CD4-positive, alpha-beta T cell (primary cell): Measurements from ENCODE around the gene HINT2. TPM values are rescaled to one million over a fixed set of nuclear protein-coding genes. Genes with fewer than 3 reads are reported as not detected.

ENCODE experiments used
- ATAC-seq: fragments of 200-7000 bp; cut with Tn5 transposase; one replicate; pipeline ENCODE4 v1.10.0; 2022; ENCODE audit warnings: mild to moderate bottlenecking; ENCODE audit not compliant: poor library complexity
- CTCF ChIA-PET: fragments of 350-600 bp; sonication (Branson Sonifier 250); formaldehyde crosslinking; loops from one replicate; lab custom pipeline; 2021; ENCODE audit warnings: antibody characterized with exemption, inconsistent platforms; lab: Charles Lee
- POLR2A ChIA-PET: fragments of 350-600 bp; sonication (Branson Sonifier 250); formaldehyde crosslinking; loops from one replicate; lab custom pipeline; 2021; ENCODE audit warnings: antibody characterized with exemption, inconsistent platforms; lab: Charles Lee
- DNase-seq, 14 experiments: peaks; one replicate each; pipeline ENCODE4 v3.0.0-alpha.2; 2013 to 2020; ENCODE audit warnings: mixed read lengths in 2 of 14
- H3K27ac ChIP-seq, 2 donors: one replicate each; pipeline versions ENCODE4 v1.5.1 to v1.7.0; 2013; ENCODE audit warnings: low read length in 2 of 2, low read depth in 1 of 2, mild to moderate bottlenecking in 1 of 2
- H3K27me3 ChIP-seq, 2 experiments: 1 replicate in 1 of 2; 2 replicates in 1 of 2; pipeline versions ENCODE4 v1.6.1 to v1.7.0; 2013; ENCODE audit warnings: low read length in 2 of 2, control low read depth in 1 of 2, mild to moderate bottlenecking in 1 of 2, moderate library complexity in 1 of 2; ENCODE audit not compliant: insufficient read depth in 2 of 2, control insufficient read depth in 1 of 2
- H3K36me3 ChIP-seq: one replicate; pipeline ENCODE4 v1.6.1; 2013; ENCODE audit warnings: low read length, control low read depth; ENCODE audit not compliant: insufficient read depth
- H3K4me1 ChIP-seq: one replicate; pipeline ENCODE4 v1.6.1; 2013; ENCODE audit warnings: low read length, control low read depth; ENCODE audit not compliant: insufficient read depth
- H3K4me3 ChIP-seq: one replicate; pipeline ENCODE4 v1.5.1; 2013; ENCODE audit warnings: mild to moderate bottlenecking, low read length, moderate library complexity
- H3K9me3 ChIP-seq, 2 experiments: 1 replicate in 1 of 2; 2 replicates in 1 of 2; pipeline versions ENCODE4 v1.6.1 to v1.7.0; 2013; ENCODE audit warnings: low read length in 2 of 2, mild to moderate bottlenecking in 2 of 2, control low read depth in 1 of 2, moderate library complexity in 1 of 2; ENCODE audit not compliant: control insufficient read depth in 1 of 2, insufficient read depth in 1 of 2
- H3K27ac Mint-ChIP-seq: one replicate; pipeline ENCODE4 v1.8.0; 2020; ENCODE audit warnings: mixed read lengths
- H3K27me3 Mint-ChIP-seq: one replicate; pipeline ENCODE4 v1.8.0; 2021; ENCODE audit warnings: mixed read lengths
- H3K36me3 Mint-ChIP-seq: one replicate; pipeline ENCODE4 v1.8.0; 2021; ENCODE audit warnings: low read depth, mixed read lengths
- H3K4me1 Mint-ChIP-seq: one replicate; pipeline ENCODE4 v1.8.0; 2021; ENCODE audit warnings: low read depth, mixed read lengths
- H3K4me3 Mint-ChIP-seq: one replicate; pipeline ENCODE4 v1.8.0; 2020; ENCODE audit warnings: mild to moderate bottlenecking, mixed read lengths
- H3K9me3 Mint-ChIP-seq: one replicate; pipeline ENCODE4 v1.8.0; 2020; ENCODE audit warnings: mixed read lengths
- CTCF ChIP-seq: fragments of 200-600 bp; IDR thresholded peaks from one replicate; pipeline ENCODE4 v1.8.0; 2022; ENCODE audit warnings: antibody characterized with exemption, mild to moderate bottlenecking
- intact Hi-C, 2 experiments: fragments of 100-400 bp; cut with DNase I in 1 of 2; cut with micrococcal nuclease in 1 of 2; formaldehyde crosslinking; loops; one replicate each; pipeline versions ENCODE4 v1.15.1 to v1.9.0; 2023 to 2025; cut with DNase I, micrococcal nuclease
- total RNA-seq, 174 experiments: library from RNA in 2 of 174; stranded (reverse) in 2 of 174; gene quantifications; one replicate each; pipeline ENCODE4 v1.2.3 and lab custom pipeline; 2021 to 2026

Gene HINT2
- total RNA-seq, 2 experiments from 2014 or later: 10.9 to 12.6 TPM

GRCh38 chr9:35800530-35800929 is 14.3 kb downstream of the HINT2 start:
- H3K27ac ChIP-seq: no peak overlapping the region
- no peak overlapping the region for H3K4me3 ChIP-seq
- H3K4me3 Mint-ChIP-seq: no peak overlapping the region
- H3K27me3 ChIP-seq: no peaks in the 10 kb centered on the region
- DNase-seq: no peak
- H3K4me1 Mint-ChIP-seq: no peaks in the 10 kb centered on the region
- H3K27ac Mint-ChIP-seq: no peak overlapping the region
- H3K36me3 Mint-ChIP-seq: peaks cover 54% of the 10 kb centered on the region
- intact Hi-C loops: no loop called here
- no peaks in the 10 kb centered on the region for H3K9me3 Mint-ChIP-seq
- no peaks in the 10 kb centered on the region for H3K4me1 ChIP-seq
- ChIA-PET POLR2A (no interaction called here), CTCF (no interaction called here)
- peaks cover 35% of the 10 kb centered on the region for H3K36me3 ChIP-seq
- ATAC-seq: no peak
- H3K27me3 Mint-ChIP-seq: no peaks in the 10 kb centered on the region
- TF ChIP-seq CTCF: no peak
- H3K9me3 ChIP-seq: no peaks in the 10 kb centered on the region

GRCh38 chr9:35798658-35799374 is 16.0 kb downstream of the HINT2 start:
- no peak overlapping the region for H3K27ac Mint-ChIP-seq
- H3K27me3 Mint-ChIP-seq: no peaks in the 10 kb centered on the region
- Histone ChIP-seq H3K27ac (no peak overlapping the region), H3K4me3 (no peak overlapping the region), H3K27me3 (no peaks in the 10 kb centered on the region), H3K36me3 (peaks cover 33% of the 10 kb centered on the region), H3K4me1 (no peaks in the 10 kb centered on the region), H3K9me3 (no peaks in the 10 kb centered on the region)
- ATAC-seq (no peak), DNase-seq (peak in 1 of 14 experiments; percentile 17)
- H3K4me1 Mint-ChIP-seq: no peaks in the 10 kb centered on the region
- no peak overlapping the region for H3K4me3 Mint-ChIP-seq
- POLR2A ChIA-PET: no interaction called here
- H3K36me3 Mint-ChIP-seq: peaks cover 52% of the 10 kb centered on the region
- H3K9me3 Mint-ChIP-seq: no peaks in the 10 kb centered on the region
- intact Hi-C loops: no loop called here
- TF ChIP-seq CTCF: no peak
- CTCF ChIA-PET: no interaction called here

- Mint-ChIP-seq H3K27ac (no peak overlapping the region), H3K4me1 (no peaks in the 10 kb centered on the region), H3K27me3 (no peaks in the 10 kb centered on the region), H3K9me3 (no peaks in the 10 kb centered on the region), H3K4me3 (no peak overlapping the region), H3K36me3 (peaks cover 48% of the 10 kb centered on the region)
- ATAC-seq: no peak
- intact Hi-C loops: no loop called here
- POLR2A ChIA-PET: no interaction called here
- Histone ChIP-seq H3K4me3 (no peak overlapping the region), H3K27ac (no peak overlapping the region), H3K36me3 (peaks cover 37% of the 10 kb centered on the region), H3K27me3 (no peaks in the 10 kb centered on the region), H3K9me3 (no peaks in the 10 kb centered on the region), H3K4me1 (no peaks in the 10 kb centered on the region)
- TF ChIP-seq CTCF: no peak
- CTCF ChIA-PET: no interaction called here
- no peak for DNase-seq
Measured at GRCh38 chr9:35797311-35798109, 17.3 kb downstream of the HINT2 start.
